GM21423 (cell line): ENCODE data around the gene MAPK8.

Experiments
- ATAC-seq: cut with Tn5 transposase; IDR thresholded peaks from one replicate; pipeline ENCODE4 v1.9.1; 2021; ENCODE audit warnings: mild to moderate bottlenecking, moderate library complexity; ENCODE audit not compliant: unreplicated experiment

The MAPK8 gene

DNA sequence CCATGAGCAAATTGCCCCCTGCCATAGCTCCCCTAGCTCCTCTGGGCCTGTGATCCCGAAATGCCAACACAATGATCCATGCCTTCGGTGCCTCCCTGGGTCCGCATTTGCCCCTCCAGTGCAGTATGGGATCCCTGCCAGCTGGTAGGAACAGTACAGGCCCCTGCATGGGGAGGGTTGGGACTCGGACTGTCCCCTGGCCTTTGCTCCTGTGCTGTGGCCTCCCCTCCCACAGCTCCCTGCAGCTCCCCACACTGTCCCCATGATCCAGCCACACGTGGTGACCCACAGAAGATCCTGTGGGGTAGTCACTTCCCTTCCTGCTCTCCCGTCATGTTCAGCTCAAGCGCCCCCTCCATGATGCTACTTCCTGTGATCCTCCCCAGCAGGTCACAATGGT lies 140.3 kb downstream of the MAPK8 start:
- ATAC-seq = no peak

DNA sequence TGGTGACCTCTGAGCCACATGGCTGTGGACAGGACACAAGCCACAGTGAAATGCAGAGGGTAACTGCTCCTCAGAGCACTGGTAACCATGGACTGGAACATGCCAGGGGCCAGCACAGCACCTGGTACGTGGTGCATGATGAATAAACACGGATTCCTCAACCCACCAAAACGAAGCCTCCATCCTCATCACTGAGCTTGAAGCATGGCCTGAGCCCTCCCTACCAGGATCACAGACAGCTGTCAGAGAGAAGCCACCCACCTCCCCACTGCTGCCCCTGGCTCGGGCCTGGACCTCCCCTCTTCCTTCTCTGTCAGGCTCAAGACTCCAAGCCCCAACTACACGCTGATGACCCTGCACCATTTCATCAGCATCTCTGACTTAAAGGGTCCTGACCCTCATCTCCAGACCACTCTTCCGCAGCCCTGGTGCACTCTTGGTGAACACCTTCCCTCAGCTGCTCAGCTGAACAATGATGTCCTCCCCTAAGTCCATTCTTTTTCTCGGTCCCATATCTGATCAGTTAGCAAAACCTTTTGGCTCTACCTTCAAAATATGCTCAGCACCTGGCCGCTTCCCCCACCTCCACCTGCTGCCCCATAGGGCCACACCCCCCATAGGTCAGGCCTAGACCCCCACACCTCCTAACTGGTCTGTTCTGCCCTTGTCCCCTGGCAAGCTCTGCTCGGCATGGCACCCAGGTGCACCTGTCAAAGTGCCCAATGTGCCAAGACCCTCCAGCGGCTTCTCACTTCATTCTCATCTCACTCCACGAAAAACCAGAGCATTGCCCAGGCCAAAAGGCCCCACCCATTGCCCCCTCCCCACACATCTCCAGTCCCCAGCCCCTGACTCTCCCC lies 141.1 kb downstream of the MAPK8 start:
- no peak for ATAC-seq

DNA sequence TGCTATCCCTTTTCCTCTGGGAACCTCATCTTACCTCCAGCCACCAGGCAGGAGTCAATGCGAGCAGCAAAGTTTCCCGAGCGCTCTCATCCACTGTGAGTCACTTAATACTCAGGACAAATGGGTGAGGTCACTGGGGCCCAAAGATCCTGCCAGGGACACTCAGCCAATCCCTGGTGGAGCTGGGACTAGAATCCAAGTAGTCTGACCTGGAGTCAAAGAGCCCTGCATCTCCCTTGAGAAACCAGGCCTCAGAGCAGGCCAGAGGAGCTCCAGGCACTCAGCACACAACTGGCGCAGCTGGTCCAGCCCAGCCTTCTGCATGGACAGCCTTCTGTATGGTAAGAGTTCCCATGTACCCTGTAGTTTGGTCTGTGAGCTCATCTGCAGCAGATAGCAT lies 142.3 kb downstream of the MAPK8 start:
- ATAC-seq = no peak

DNA sequence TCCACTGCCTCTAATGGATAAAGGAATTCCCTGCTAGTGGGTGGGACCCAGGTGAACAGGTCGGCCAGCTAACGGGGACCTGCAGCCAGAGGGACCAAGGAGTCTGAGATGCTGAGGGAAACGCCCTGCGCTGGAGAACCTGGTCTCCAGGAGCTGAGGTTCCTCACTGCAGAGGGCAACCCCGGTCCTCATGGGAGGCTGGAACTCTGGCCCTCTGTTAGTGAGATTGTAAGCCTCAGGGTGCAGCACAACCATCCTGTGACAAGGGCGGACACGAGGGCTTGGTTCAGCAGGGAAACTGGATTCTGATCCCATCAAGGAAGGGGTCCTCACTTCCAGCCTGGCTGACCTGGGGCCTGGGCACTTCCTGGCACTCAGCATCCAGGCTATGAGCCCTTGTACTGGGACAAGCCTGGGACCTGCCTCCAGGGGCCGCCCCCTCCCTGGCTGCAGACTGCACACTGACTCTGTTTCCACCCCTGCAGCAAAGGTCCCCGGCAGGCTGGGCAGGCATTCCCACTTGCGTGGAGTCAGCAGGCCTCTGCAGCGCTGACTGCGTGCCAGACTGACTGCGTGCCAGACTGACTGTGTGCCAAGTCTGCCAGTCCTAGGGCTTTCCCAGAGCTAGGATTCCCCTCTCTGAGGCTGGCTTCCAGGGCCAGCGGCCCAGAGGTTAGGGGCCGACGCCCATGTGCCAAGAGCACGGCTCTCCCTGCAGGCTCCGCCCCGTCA lies 143.2 kb downstream of the MAPK8 start:
- ATAC-seq = no peak

DNA sequence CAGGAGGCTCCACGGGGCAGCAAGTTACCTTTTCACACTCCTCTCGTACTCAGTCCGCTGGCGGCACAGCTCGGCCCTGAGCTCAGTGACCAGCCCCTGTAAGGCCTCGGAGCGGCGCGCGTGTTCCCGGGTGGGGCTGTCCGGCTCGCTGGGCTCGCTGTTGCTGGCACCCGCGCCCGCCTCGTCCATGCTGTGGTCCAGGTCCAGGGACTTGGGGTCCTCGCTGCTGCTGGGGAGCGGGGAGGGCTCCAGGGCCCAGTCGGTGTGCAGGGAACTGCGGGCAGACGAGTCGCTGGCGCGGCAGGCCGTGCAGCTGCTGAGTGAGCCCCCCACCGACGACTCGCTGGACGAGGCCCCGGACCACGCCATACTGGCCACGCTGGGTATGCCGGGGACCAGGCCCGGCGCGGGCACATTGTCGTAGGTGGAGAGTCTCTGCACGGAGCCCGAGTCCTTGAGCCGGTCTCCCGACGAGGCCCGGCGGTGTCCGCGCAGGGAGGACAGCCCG lies 143.8 kb downstream of the MAPK8 start:
- ATAC-seq = no peak

DNA sequence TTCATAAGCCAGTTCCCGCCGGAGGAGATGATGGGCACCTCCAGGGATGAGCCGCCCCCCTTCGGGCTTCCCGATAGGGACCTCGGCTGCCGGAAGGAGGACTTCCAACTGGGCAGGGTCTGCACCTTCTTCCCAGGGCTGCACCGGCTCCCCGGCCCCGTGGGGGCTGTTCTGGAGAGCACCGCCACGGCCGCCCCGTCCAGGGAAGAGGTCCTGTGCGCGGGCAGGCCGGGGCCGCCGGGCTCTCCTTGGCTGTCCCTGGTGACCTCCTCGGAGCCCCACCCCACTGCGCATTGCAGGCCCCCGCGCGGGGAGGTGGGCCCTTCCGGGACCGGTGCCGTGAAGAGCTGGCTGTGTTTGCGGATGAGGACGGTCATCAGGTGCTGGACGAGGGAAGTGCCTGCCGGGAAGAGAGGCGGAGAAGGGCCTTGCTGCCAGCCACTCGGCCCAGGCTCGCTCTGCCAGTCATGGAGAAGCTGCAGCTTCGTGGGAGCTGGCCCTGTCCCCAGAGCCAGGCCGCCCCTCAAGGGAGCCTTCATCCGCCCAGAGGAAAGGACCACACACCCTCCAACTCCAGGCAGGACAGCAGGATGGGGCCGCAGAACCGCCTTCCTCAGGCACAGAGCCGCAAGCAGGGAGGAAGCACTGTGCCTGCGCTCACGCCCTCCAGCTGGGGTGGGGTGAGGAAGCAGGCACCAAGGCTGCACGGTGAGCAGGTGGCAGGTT lies 144.4 kb downstream of the MAPK8 start:
- ATAC-seq = no peak

DNA sequence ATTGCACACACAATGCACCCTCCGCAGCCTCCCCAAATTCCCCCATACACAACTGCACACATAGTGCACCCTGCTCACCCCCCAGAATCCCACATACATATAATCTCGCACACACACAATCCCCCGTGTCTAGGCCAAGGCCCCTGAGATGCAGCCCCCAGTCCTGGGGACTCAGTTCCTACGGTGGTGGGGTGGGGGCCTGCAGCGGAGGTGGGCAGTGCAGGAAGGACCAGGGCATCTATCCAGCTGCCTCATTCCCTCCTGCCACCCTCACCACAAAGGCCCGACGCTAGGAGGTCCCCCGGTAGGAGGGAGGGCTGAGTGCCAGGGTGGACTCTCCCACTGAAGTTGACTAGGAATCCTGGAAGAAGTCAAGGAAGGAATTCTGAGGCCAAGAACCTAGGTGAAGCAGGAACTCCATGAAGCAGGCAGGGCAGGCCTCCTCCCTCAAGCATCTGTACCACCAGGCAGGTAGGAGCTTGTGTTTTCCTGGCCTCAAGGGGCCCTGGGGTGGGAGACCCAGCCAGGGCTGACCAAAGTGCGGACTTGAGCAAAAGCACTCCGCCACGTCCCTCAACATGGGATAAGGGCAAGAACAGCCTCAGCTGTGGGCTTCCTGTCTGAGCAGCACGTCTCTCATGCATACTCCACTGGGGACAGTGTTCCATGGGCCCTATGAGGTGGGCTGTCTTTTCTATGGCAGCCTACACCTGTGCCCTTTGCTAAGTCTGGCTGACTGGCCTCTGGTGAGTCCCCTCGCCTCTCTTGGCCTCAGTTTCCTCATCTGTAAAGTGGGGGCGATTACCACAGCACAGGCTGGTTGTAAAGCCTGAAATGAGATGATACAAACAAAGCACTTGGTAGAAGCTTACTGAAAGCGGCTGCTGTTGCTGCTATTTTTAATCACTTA lies 145.7 kb downstream of the MAPK8 start:
- no peak for ATAC-seq

DNA sequence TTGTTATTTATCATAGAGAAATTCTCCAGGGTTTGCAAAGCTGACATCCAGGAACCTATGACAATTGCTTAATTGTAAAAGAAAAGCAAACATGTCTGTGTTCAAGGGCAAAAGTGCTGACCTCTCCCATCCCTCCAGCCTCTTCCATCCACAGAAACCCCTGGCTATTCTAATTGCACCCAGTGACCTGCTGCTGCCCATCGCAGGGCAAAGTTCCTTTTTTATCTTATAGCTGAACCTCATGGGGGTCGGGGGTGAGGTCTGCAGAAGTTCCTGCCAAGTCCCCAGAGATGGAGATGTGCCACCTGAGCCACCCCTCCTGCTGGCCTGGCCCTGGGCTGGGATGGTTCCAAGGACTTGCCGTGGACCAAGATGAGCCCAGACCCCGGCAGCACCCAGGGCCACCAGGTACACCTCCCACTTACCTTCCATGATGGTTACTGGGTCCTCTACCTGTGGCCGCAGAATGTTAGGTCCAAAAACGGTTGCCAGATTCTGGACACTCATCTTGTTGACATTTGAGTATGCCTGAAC lies 146.5 kb downstream of the MAPK8 start:
- ATAC-seq = no peak

DNA sequence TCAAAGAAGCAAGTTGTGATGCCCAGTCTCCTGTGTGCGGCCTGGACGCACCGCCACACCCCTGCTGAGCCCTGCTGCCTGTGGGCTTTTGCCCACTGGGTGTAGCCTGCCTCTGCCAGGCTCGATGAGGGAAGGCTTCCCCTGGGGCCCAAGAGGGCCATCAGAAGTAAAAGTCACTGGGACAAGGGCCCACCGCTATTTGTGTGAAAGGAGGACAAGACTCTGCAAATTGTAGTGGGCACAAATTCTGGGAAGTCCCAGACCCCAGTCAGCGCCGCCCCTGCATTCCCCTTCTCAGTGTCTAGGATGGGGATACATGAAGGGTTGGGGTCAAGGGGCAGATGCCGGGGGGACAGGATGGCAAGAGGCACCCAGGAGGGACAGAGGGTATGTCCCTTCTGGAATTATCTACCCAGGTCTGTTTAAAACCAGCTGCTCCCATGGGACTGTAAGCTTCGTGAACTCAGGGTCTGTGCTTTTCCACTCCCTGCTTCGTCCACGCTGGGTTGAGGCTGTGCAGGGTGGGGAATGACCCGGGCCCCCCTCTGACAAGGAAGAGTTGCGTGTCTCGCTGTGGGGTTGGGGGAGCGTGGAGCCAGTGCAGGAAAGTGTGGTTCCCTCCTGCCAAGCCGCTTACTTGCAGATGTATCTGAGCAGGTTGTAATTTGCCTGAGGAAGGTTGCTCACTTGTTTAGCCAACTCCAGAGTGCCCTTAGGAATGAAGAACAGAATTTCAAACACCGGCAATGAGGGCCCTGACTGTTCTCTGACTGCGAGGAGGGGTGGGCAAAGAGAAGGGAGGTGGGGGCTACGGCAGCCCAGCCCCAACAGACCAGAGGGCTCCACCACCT lies 147.2 kb downstream of the MAPK8 start:
- ATAC-seq = no peak

DNA sequence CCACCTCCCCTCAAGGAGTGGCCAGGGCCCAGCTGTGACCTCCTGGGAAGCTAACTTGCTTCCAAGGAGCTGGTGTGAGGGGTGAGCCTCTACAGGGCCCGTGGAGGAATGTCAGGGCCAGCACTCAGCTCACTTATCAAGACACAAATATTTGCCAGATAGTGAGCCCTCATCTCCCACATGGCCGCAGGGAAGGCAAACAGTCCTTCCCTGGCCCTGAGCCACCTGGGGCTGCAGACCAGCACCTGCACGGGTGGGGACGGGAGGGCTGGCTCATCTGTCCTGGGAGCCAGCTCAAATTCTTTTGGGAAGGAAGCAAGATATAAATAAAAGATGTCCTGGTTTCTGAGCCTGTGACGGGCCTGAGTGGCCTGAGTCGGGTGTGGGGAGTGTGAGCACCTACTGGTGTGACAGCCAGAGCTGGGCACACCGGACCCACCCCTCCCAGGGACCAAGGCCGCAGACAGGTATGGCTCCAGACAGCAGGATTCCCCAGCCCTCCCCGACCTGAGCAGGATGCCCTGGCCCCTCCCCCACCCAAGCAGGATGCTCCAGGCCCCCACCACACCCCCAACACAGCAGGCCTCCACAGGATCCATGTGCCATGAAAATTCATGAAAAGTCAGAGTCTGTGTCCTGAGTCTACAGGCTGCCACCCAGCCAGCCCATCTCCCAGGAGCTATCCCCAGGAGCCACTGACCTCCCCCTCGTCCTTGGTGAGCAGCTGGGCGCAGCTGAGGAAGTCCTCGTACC lies 148.0 kb downstream of the MAPK8 start:
- no peak for ATAC-seq

DNA sequence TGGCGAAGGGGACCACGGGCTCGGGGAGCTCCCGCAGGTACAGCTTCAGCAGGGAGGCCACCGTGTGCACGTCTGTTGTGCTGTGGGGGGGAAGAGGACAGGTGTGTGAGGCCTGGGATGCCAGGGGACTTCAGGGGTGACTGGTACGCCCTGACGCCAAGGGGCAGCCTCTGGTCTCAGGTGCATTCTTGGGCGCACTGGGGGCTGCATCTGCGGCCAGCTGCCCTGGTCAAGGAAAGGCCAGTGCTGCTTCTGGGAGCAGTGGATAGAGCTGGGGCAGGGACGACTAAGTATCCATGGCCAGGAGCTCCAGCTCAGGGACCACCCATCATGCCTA lies 148.5 kb downstream of the MAPK8 start:
- ATAC-seq = no peak

DNA sequence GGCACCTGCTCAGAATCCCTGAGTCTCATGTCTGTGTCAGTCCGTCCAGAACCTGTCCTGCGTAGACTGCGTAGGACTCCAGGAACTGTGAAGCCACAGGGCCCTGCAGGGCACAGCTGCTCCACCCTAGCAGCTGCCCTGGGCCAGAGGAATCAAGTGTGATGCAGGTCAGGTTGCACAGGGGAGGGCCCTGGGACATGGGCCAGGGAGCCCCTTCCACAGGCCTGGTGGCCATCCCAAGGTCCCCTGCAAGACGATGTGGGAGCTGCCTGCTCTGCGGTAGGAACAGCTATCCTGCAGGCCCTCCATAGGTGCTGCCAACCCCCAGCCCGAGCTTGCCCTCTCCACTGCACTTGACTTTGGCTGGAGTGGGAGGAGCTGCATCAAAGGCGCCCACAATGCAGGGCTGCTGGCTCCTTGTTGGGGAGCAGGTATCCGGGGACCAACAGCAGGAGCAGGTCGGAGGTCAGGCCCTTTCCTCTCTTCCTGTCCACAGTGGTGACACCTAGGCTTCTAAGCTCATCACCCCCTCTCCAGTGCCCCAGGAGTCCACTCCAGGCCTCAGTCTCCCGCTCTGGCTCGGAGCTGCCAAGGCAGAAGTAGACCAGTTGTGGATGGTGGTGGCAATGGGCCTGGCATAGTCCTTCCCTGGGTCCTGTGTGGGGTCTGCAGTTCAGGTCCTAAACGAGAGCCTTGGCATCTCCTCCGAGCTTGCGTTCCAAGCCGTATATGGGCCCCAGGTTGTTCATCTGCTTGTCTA lies 149.1 kb downstream of the MAPK8 start:
- ATAC-seq = no peak

DNA sequence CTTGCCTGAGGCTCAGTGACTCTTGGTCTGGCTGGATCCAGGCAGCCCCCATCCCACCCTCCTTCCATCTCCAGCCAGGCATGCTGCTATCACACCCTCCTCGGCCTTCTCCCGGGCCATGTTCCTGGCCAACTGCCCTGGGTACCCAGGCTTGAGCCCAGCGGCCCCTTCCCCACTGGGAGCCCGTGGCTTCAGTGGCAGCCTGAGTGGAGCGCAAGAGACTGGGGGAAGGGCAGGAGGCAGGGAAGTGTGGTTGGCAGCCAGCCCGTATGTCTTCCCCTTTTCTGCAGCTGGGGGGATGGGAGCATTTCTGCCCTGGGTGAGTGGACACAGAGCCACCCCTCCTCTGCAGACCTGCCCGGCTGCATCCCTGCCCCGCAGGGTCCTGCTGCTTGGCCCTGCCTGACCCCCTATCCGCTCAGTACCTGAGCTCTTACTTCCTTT lies 149.9 kb downstream of the MAPK8 start:
- ATAC-seq = no peak

DNA sequence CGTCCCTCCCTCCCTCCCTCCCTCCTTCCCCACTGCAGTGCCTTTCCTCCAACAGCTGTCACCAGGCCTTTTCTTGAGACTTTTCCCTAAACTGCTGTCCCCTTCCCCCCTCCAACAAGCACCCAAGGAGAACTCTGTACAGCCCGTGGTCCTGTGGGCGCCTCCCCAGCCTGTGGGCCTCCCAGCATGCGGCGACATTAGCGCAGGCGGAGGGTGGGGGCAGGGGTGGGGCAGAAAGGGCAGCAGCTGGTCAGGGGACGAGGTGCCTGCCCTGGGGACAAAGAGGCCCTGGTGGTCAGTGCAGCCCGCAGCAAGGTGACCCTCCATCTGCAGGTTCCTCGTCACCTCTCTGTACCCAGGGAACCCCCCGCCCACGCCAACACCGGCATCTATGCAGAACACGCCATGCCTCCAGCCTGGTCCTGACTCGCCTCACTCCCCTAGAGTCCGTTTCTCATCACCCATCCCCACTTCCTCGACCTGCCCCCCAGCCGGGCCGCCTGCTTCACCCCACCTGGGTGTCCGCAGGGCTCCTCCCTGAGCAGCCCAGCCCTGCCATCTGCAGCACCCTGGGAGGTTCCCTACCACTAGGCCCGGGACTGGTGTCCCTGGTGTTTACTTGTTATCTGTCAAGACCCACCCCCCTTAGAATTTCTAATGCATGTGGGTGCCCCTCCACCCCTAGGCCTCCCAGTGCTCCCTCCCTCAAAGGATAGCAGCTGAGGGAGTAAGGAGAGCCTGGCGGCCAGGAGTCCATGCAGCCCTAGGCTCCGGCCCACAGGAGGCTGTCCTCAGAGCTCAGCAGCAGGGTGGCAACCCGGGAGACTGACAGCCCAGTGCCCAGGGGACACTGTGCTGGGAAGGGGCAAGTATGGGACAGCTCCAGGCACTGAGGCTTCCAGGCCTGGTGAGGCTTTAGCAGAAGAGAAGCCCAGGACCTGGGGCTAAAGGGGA lies 150.6 kb downstream of the MAPK8 start:
- ATAC-seq = no peak

DNA sequence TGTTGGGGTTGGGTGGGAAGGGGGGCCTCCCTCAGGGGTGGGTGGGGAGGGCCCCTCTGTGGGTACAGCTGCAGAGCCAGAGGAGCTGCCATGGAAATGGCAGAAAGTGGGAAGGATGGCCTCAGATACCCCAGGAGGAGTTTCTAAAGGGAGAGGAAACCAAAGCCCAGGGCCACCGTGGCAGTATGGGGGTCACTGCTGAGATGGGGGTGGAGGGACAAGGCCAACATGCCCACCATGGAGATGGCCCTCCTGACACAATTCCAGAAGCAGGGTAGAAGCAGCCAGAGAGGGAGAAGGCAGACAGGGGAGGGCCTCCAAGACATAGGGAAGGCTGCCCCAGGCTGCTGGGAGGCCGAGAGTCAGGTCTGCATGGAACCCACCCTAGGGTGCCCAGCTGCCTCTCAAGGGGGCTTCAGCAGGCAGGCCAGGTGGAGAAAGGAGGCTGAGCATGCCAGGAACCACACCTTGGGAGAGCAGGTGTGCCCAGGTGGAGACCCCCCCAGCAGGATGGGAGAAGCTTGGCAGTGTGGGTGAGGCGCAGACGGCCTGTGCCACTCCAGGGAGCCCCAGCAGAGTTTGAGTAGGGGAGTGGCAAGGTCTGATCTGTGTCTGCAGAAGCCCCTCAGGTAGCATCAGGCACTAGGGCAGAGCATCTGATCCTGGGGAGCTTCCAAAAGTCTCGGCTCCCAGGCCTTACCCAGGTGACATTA lies 151.6 kb downstream of the MAPK8 start:
- ATAC-seq = no peak

DNA sequence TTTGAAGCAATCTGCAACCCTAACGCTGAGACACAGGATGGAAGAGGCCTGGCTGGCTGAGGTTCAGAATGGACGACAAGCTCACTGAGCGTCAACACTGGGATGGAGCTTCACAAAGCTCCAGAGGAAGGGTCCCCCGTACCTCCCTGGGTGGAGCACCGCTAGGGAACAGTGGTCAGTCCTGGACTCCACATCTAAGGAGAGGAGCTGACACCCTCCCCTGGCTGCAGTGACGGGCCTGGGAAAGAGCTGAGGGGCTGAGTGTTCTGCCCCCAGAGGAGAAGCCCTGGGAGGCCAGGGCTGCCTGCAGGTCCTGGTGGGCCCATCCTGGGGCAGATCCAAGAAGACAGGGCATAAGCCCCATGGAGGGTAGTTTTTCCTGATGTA lies 152.2 kb downstream of the MAPK8 start:
- no peak for ATAC-seq
